ENCODE results near the gene OR1N1.

GRCh38 chr9:122546196-122546595 is 19.1 kb upstream of the OR1N1 start:
- no peak for TF ChIP-seq POLR2A (IDR thresholded peaks at IDR 0.05; ENCODE audit: low read length)
- no peak for TF ChIP-seq GATA1 (IDR thresholded peaks at IDR 0.05; ENCODE audit: low read depth, low read length)

All from erythroblast (primary cell).